ENCODE measurements around the gene ZNF100.
"Not testable (repeated sequence)": the region's sequence is repeated elsewhere in the genome, so short reads cannot be mapped to it uniquely, and the experiment has no call there.

Gene ZNF100

DNA sequence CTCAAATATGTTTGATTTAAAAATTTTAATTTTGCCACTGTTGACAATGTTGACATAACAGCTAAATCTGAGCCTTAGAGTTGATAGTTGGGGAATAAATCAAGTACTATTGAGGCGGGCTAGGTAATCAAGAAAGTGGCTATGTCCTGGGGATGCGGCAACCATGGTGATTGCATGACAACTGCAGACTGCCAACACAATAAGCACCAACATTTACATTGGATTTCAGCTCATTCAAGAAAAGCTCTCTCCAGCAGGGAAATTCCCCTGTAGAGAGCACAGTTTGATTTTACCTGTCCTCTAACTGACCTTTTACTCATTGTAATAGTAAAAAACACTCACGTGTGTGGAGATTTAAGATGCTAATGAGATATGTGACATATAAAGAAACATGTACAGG is 63.1 kb downstream of the ZNF100 start:
- DNase-seq (ENCODE audit: low read depth): no peak

- no peak for DNase-seq (ENCODE audit: low read depth)
Observed at GRCh38 chr19:21699197-21699596, 68.2 kb downstream of the ZNF100 start.

DNA sequence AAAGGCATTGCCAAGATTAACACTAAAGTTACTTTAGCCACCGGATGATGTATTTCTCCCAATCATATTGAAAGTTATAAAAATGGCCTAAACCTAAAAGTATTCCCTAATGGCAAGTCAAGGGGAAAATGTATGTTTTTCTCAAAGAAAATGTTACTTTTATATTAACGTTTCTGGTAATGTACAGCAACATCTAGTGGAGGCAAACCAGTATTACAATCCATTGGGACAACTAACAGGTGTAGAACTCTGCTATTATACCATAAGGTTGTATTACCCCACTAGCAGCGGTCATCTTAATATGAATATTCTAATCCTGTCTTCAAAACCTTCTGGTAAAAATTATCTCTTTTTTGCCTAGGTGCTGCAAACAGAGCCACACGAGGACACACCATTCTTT is 69.2 kb downstream of the ZNF100 start:
- DNase-seq (ENCODE audit: low read depth): no peak

DNA sequence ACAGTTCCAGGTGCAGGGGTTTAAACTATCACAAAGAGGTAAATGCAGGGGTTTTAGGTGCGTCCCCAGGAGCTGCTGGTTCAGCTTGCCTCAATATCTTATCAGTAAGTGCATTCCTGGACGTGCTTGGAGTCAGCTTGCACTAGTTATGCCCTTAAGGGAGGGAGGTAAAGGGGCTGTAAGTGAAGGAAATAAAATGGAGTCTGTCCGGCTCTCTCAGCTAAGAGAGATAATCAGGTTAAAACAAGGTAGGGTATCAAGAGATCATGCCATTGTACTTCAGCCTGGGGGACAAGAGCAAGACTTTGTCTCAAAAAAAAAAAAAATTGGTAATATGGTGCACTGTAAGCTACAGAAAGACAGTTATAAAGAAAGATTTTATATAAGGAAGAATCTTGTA is 69.7 kb downstream of the ZNF100 start:
- DNase-seq (ENCODE audit: low read depth): no peak

DNA sequence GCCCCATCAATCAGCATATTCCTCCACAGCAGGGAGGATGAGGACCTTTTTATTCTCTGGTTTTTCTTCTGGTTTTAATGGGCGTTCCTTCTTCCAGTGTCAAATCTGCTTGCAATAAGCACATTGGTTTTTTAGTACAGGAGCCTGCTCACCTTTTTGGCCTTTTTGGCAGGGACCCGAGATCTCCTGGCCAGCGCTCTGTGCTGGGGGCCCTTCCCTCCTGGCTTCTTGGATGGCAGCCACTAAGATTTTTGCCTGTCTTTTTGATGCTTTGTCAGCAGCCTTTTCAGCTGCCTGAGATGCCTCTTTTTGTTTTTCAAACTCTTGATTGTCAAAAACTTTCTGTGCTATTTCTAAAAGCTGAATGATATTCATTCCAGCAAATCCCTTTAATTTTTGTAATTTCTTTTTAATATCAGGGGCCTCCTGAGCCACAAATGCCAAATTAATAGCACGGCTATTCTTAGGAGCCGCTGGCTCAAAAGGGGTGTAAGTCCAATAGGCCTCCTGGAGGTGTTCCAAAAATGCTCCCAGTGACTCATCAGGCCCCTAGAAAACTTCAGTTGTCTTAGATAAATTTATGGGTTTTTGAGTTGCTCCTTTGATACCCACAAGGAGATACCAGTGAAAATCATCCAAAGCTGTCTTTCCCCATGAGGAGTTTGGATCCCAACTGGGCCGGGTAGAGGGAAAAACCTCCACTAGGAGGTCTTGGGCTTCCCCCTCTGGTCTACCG is 73.0 kb downstream of the ZNF100 start:
- DNase-seq (ENCODE audit: low read depth): no peak

- DNase-seq (ENCODE audit: low read depth): no peak
Observed at GRCh38 chr19:21693399-21693798, 74.0 kb downstream of the ZNF100 start.

- DNase-seq (ENCODE audit: low read depth): no peak
Observed at GRCh38 chr19:21691661-21692060, 75.7 kb downstream of the ZNF100 start.

DNA sequence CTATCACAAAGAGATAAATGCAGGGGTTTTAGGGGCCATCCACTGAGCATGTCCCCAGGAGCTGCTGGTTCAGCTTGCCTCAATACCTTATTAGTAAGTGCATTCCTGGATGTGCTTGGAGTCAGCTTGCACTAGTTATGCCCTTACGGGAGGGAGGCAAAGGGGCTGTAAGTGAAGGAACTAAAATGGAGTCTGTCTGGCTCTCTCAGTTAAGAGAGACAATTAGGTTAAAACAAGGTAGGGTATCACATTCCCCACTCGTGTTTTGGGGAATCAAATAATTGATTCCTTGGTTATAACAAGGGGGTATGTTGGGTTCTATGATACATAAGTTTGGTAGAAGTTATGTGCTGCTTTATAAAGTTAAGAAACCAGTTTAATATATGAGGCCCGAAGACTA is 78.9 kb downstream of the ZNF100 start:
- no peak for DNase-seq (ENCODE audit: low read depth)

GRCh38 chr19:21680671-21681070 is 86.7 kb downstream of the ZNF100 start:
- DNase-seq (ENCODE audit: low read depth): no peak

DNA sequence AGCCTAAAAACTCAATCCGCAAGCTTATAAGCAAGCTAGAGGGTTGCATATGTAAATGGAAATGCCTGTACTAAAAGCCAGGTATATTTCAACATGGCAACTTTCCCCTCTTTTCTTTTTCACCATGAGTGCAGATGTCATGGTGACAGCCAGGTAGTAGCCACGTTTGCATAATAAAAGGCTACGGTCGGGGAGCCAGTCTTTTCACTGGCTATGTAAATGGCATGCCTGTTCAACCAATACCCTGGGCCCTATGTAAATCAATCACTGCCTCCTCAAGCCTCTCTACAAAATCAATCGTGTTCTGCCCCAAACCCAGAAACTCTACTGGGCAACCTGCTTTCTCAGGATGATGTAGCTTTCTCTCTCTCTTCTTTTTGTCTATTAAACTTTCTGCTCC is 87.4 kb downstream of the ZNF100 start:
- no peak for DNase-seq (ENCODE audit: low read depth)

DNA sequence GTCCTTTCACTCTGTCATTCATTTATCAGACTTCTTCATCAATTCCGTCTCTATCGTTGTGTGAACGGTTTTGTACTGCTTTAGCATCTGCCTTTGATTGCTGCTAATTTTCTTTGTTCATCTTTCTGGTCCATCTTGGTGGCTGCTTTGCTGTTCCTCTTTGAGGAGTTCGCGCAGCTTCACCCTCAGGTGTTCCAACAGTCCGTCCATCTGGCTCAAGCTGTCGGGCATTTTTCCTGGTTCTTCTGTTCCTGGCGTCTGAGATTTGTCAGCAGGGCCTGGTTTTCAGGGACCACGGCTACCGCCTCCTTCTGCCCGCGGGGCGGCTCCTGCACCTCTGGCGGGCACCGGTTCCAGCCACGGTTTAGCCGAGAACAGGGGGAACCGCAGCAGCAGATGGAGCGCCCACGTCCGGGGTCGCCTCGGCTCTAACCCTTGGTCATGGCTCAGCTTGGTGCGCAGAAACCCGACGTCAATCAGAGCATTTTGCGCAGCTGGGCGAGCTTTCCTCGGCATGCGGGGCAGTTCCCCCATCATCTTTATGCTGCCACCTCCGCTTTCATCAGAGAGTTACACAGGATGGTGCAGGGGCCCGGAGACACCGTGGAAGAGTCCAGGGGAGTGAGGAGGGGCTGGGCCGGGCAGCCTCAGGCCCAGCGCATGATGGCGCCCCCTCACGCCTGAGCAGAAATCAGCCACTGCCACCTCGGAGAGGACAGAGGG is 89.5 kb downstream of the ZNF100 start:
- DNase-seq (ENCODE audit: low read depth): no peak

DNA sequence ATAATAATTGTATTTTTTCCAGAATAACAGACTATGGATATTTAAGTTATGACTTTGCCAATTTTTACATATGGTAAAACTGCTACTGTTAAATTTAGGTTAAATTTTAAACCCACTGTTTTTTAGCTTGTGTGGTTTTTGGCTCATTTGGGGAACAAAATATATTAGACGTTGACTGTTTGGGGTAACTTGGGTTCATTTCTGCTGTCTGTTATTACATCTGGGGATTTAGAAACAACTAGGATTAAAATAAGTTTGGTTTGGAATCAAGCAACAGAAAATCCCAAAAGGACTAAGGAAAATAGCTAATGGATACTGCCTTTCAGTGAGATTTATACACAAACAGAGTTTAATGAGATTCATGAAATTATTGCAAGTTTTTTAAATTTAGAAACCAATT is 92.9 kb downstream of the ZNF100 start:
- no peak for DNase-seq (ENCODE audit: low read depth)

DNA sequence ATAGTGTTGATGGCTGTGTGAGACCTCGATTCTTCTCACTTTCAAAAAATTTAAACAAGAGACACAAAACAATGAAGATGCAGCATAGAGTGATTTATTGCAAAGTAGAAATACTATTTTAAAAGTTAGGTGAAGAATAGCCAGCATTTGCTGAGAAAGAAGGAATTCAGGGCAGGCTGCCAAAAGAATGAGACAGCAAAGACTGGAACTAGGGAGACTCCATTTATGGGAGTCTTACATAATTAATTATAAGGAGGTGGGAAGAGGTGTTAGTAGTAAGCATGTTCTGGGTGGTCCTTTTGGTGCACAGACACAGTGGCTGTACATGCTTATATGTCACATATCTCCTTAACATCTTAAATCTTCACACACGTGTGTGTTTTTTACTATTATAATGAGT is 93.9 kb downstream of the ZNF100 start:
- DNase-seq (ENCODE audit: low read depth): not testable (repeated sequence)

All from stimulated activated CD8-positive, alpha-beta memory T cell treated with anti-CD3 and anti-CD28 coated beads, Interleukin-15, amount 100 ng/mL, for 24 hours (primary cell).